Small intestine (tissue), 7 donors: Measurements from ENCODE around the gene PLPPR4. TPM values are rescaled to one million over a fixed set of nuclear protein-coding genes. Genes with fewer than 3 reads are reported as not detected.

Source experiments
- DNase-seq, 2 donors: peaks; one replicate each; pipeline versions ENCODE4 v3.0.0 to v3.0.0-alpha.2; 2013
- FAIRE-seq: peaks from 2 replicates; lab custom pipeline; 2012; peaks lifted over from hg19 to GRCh38; lab: Jason Lieb, UNC
- H3K27ac ChIP-seq, 3 donors: one replicate each; pipeline ENCODE4 v1.5.1; 2013; ENCODE audit warnings: low read length in 2 of 3, mild to moderate bottlenecking in 2 of 3, control low read depth in 1 of 3, inconsistent platforms in 1 of 3, low read depth in 1 of 3, moderate library complexity in 1 of 3
- H3K27me3 ChIP-seq, 3 donors: one replicate each; pipeline ENCODE4 v1.6.1; 2013; ENCODE audit warnings: low read length in 3 of 3, inconsistent platforms in 1 of 3; ENCODE audit not compliant: control insufficient read depth in 3 of 3, insufficient read depth in 3 of 3
- H3K36me3 ChIP-seq, 3 donors: one replicate each; pipeline ENCODE4 v1.6.1; 2013; ENCODE audit warnings: low read length in 3 of 3, inconsistent platforms in 1 of 3, low read depth in 1 of 3, mild to moderate bottlenecking in 1 of 3, moderate library complexity in 1 of 3; ENCODE audit not compliant: control insufficient read depth in 3 of 3, insufficient read depth in 2 of 3
- H3K4me1 ChIP-seq, 3 donors: one replicate each; pipeline ENCODE4 v1.6.1; 2013; ENCODE audit warnings: low read length in 2 of 3, inconsistent platforms in 1 of 3, low read depth in 1 of 3, mild to moderate bottlenecking in 1 of 3, moderate library complexity in 1 of 3; ENCODE audit not compliant: control insufficient read depth in 3 of 3, insufficient read depth in 2 of 3
- H3K4me3 ChIP-seq, 3 donors: one replicate each; pipeline ENCODE4 v1.5.1; 2013; ENCODE audit warnings: low read length in 3 of 3, control low read depth in 1 of 3, inconsistent platforms in 1 of 3, low read depth in 1 of 3, mild to moderate bottlenecking in 1 of 3, moderate library complexity in 1 of 3
- H3K9me3 ChIP-seq, 2 donors: one replicate each; pipeline ENCODE4 v1.6.1; 2013; ENCODE audit warnings: low read depth in 1 of 2, low read length in 1 of 2; ENCODE audit not compliant: control insufficient read depth in 2 of 2, insufficient read depth in 1 of 2
- WGBS, 3 donors: extraction: QIAGEN DNeasy Blood & Tissue Kit; methylation state at CpG; one replicate each; pipeline ENCODE4 v1.1.7; 2013; 5-methylcytosine and 5-hydroxymethylcytosine counted together
- polyA plus RNA-seq, 4 donors: library from polyadenylated mRNA; stranded (reverse) in 3 of 4; unstranded in 1 of 4; fragments of 200-250 nt in 3 of 4; fragments of 120-200 nt in 1 of 4; gene quantifications; one replicate each; pipeline versions ENCODE4 v1.2.1 to v1.2.3, GENCODE V29; 2013
- donor health status: healthy with polysubstance abuse.
- donor health status: control.
- donor health status: control.
- donor health status: Bipolar disorder and iron deficiency.
- donor health status: healthy.

Gene PLPPR4
- polyA plus RNA-seq, 4 donors: 0.41 to 0.57 TPM; not detected in 2

- DNase-seq: no peak
- WGBS, 3 donors: 62 to 72% (median 67%) methylated on average over 3 of the region's 3 CpGs
- H3K27ac ChIP-seq: no peak overlapping the region
- H3K4me3 ChIP-seq: no peak overlapping the region
- H3K27me3 ChIP-seq: no peaks in the 10 kb centered on the region
- no peaks in the 10 kb centered on the region for H3K4me1 ChIP-seq
- no peak for FAIRE-seq
- no peaks in the 10 kb centered on the region for H3K36me3 ChIP-seq
- H3K9me3 ChIP-seq: peaks cover 1 to 7% of the 10 kb centered on the region in 2 donors
Measured at GRCh38 chr1:99229122-99229521, 35.2 kb upstream of the PLPPR4 start.

DNA sequence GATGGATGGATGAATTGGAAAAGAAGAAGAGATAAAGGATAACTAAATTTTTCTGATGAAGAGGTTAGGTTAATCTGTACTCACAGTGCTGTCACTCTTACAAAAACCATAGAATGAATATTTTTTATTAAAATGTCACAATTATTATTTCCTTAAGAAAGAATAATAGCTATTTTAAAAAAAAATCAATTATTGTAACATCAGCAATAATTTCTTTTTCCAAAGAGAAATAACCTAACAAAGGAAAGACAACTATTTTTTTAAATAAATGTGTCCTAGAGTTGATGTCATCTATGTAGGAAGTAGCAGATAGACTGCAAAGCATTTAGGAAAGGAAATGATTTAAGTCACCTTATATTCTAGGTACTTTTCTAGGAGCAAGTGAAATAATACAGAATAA is 33.6 kb upstream of the PLPPR4 start:
- FAIRE-seq (no peak), DNase-seq (no peak)
- H3K36me3 ChIP-seq: no peaks in the 10 kb centered on the region
- no peak overlapping the region for H3K4me3 ChIP-seq
- no peak overlapping the region for H3K27ac ChIP-seq
- no peaks in the 10 kb centered on the region for H3K4me1 ChIP-seq
- H3K27me3 ChIP-seq: no peaks in the 10 kb centered on the region
- peaks cover 0 to 1% of the 10 kb centered on the region in 2 donors for H3K9me3 ChIP-seq

DNA sequence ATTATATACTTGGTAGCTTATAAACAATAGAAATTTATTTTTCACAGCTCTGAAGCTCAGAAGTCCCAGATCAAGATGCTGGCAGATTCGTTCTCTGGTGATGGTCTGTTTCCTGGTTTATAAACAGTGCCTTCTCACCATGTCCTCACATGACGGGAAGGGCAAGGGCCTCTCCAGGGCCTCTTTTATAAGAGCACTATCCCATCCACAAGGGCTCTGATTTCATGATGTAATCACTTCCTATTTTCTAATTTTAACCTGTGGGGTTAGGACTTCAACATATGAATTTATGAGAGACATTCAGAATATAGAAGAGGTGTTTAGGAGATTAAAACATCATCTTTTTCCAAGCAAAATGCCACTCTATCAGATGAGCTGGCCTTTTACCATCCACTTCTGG is 32.1 kb upstream of the PLPPR4 start:
- Histone ChIP-seq H3K9me3 (no peaks in the 10 kb centered on the region), H3K36me3 (no peaks in the 10 kb centered on the region), H3K27ac (no peak overlapping the region), H3K27me3 (no peaks in the 10 kb centered on the region), H3K4me3 (no peak overlapping the region), H3K4me1 (no peaks in the 10 kb centered on the region)
- FAIRE-seq (no peak), DNase-seq (no peak)
- WGBS, 3 donors: 43 to 61% (median 59%) methylated on average over 2 of the region's 2 CpGs

DNA sequence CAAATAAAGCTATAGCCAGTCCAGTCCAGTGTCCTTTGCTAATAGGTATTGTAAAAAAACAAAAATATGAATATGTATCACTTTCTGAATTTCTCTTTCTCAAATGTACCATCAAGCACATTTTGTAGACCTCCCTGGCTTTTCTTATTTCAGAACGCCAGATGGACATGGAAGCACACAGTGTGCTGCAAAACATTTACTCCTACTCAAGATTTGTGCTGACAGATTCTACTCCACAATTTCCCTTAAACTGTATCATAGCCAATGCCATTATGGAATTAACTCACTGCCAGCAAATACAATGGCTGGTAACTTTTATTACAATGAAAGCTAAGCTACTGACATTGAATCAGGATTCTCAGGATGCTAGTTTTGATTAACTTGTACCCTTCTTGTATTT is 30.8 kb upstream of the PLPPR4 start:
- H3K4me3 ChIP-seq: no peak overlapping the region
- no peaks in the 10 kb centered on the region for H3K36me3 ChIP-seq
- no peak for FAIRE-seq
- 83 to 94% (median 88%) methylated on average over 1 of the region's 1 CpG for WGBS, 3 donors
- no peaks in the 10 kb centered on the region for H3K9me3 ChIP-seq
- DNase-seq: no peak
- H3K27me3 ChIP-seq: no peaks in the 10 kb centered on the region
- no peaks in the 10 kb centered on the region for H3K4me1 ChIP-seq
- no peak overlapping the region for H3K27ac ChIP-seq

DNA sequence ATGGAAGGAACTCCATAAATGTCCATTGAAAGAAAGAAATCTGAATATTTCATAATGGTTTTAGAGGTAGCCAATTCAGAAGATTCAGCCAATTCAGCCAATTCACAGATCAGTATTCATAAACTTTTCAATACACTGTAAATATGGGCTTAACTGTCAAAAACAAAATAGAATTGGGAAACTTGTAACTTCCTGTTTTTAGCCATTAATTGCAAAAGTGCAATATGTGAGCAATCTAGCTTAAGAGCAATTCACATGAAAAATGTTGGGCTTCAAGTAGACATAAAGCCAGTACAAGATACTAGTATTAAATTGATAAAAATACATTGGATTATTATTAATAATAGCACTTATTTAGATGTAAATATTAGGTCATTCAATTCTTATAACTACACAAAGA is 27.5 kb upstream of the PLPPR4 start:
- no peak for FAIRE-seq
- no peaks in the 10 kb centered on the region for H3K27me3 ChIP-seq
- H3K4me1 ChIP-seq: no peaks in the 10 kb centered on the region
- no peak overlapping the region for H3K27ac ChIP-seq
- no peaks in the 10 kb centered on the region for H3K36me3 ChIP-seq
- no peak overlapping the region for H3K4me3 ChIP-seq
- H3K9me3 ChIP-seq: no peaks in the 10 kb centered on the region
- no peak for DNase-seq

- no peaks in the 10 kb centered on the region for H3K27me3 ChIP-seq
- H3K4me1 ChIP-seq: no peaks in the 10 kb centered on the region
- H3K27ac ChIP-seq: no peak overlapping the region
- FAIRE-seq: no peak
- H3K9me3 ChIP-seq: no peaks in the 10 kb centered on the region
- no peaks in the 10 kb centered on the region for H3K36me3 ChIP-seq
- DNase-seq: no peak
- 69 to 76% (median 74%) methylated on average over 6 of the region's 6 CpGs for WGBS, 3 donors
- H3K4me3 ChIP-seq: no peak overlapping the region
Measured at GRCh38 chr1:99239690-99240089, 24.6 kb upstream of the PLPPR4 start.

GRCh38 chr1:99240621-99241020 is 23.7 kb upstream of the PLPPR4 start:
- no peak for FAIRE-seq
- no peak overlapping the region for H3K27ac ChIP-seq

GRCh38 chr1:99246152-99246551 is 18.1 kb upstream of the PLPPR4 start:
- Histone ChIP-seq H3K36me3 (no peaks in the 10 kb centered on the region), H3K4me3 (no peak overlapping the region), H3K4me1 (no peaks in the 10 kb centered on the region), H3K27ac (no peak overlapping the region), H3K9me3 (peaks cover 0 to 2% of the 10 kb centered on the region in 2 donors), H3K27me3 (no peaks in the 10 kb centered on the region)
- DNase-seq (no peak), FAIRE-seq (no peak)
- WGBS, 3 donors: 90 to 93% (median 92%) methylated on average over 3 of the region's 3 CpGs

More at GRCh38 chr1:99240621-99241020, 23.7 kb upstream of the PLPPR4 start:
- H3K36me3 ChIP-seq: no peaks in the 10 kb centered on the region
- 87 to 93% (median 91%) methylated on average over 2 of the region's 2 CpGs for WGBS, 3 donors
- H3K27me3 ChIP-seq: no peaks in the 10 kb centered on the region
- no peak for DNase-seq
- no peak overlapping the region for H3K4me3 ChIP-seq
- H3K4me1 ChIP-seq: no peaks in the 10 kb centered on the region
- H3K9me3 ChIP-seq: no peaks in the 10 kb centered on the region

- Histone ChIP-seq H3K4me3 (no peak overlapping the region), H3K4me1 (no peaks in the 10 kb centered on the region), H3K36me3 (no peaks in the 10 kb centered on the region), H3K27me3 (no peaks in the 10 kb centered on the region), H3K9me3 (peaks cover 0 to 2% of the 10 kb centered on the region in 2 donors), H3K27ac (no peak overlapping the region)
- FAIRE-seq (no peak), DNase-seq (no peak)
- 84 to 88% (median 84%) methylated on average over 2 of the region's 2 CpGs for WGBS, 3 donors
Measured at GRCh38 chr1:99247199-99247598, 17.1 kb upstream of the PLPPR4 start.
